Loucy (cell line): ENCODE results near the gene FAM98A.

Experiments used
- H2AFZ ChIP-seq: fragments of 200-600 bp; sonication (generic); 2 replicates; pipeline ENCODE4 v1.6.0; 2016; ENCODE audit warnings: antibody characterized with exemption, mild to moderate bottlenecking, low read length, moderate library complexity
- H3F3A ChIP-seq: fragments of 200-600 bp; 2 replicates; pipeline ENCODE4 v1.6.0; 2016; ENCODE audit warnings: antibody characterized with exemption, low read depth, mild to moderate bottlenecking
- H3K27me3 ChIP-seq: fragments of 200-600 bp; sonication (generic); 2 replicates; pipeline ENCODE4 v1.6.1; 2014; ENCODE audit warnings: low read length, mild to moderate bottlenecking; ENCODE audit not compliant: insufficient read depth, poor library complexity, severe bottlenecking
- H3K36me3 ChIP-seq: fragments of 200-600 bp; sonication (generic); 2 replicates; pipeline ENCODE4 v1.6.1; 2016; ENCODE audit warnings: low read length; ENCODE audit not compliant: insufficient read depth
- H3K4me1 ChIP-seq: fragments of 200-600 bp; sonication (generic); 2 replicates; pipeline ENCODE4 v1.5.1; 2014; ENCODE audit warnings: low read length, mild to moderate bottlenecking; ENCODE audit not compliant: insufficient read depth, poor library complexity, severe bottlenecking
- H3K4me2 ChIP-seq: fragments of 200-600 bp; sonication (generic); 2 replicates; pipeline ENCODE4 v1.6.0; 2014; ENCODE audit warnings: antibody characterized with exemption, low read length, low read depth, mild to moderate bottlenecking; ENCODE audit not compliant: poor library complexity, severe bottlenecking
- H3K4me3 ChIP-seq: fragments of 200-600 bp; sonication (generic); 2 replicates; pipeline ENCODE4 v1.5.1; 2014; ENCODE audit warnings: low read length, mild to moderate bottlenecking, mixed read lengths; ENCODE audit not compliant: poor library complexity, severe bottlenecking
- H3K79me2 ChIP-seq: fragments of 200-600 bp; sonication (generic); 2 replicates; pipeline ENCODE4 v1.6.1; 2014; ENCODE audit warnings: low read length; ENCODE audit not compliant: insufficient read depth
- H3K9ac ChIP-seq: fragments of 200-600 bp; sonication (generic); 2 replicates; pipeline ENCODE4 v1.6.0; 2014; ENCODE audit warnings: mild to moderate bottlenecking, low read depth, low read length, moderate library complexity; ENCODE audit not compliant: poor library complexity, severe bottlenecking
- H3K9me2 ChIP-seq: fragments of 200-600 bp; sonication (generic); replicated peaks from 2 replicates; pipeline ENCODE4 v1.6.1; 2016; ENCODE audit warnings: low read depth, low read length, mixed read lengths
- H3K9me3 ChIP-seq: fragments of 200-600 bp; sonication (generic); 2 replicates; pipeline ENCODE4 v1.6.1; 2014; ENCODE audit warnings: mild to moderate bottlenecking, antibody characterized with exemption, low read length, low read depth; ENCODE audit not compliant: insufficient read depth
- H4K20me1 ChIP-seq: fragments of 200-600 bp; sonication (generic); 2 replicates; pipeline ENCODE4 v1.6.0; 2014; ENCODE audit warnings: antibody characterized with exemption, low read length, mild to moderate bottlenecking; ENCODE audit not compliant: insufficient read depth, poor library complexity, severe bottlenecking
- CTCF ChIP-seq: fragments of 200-600 bp; sonication (generic); conservative IDR thresholded peaks from 2 replicates; pipeline ENCODE4 v1.5.1; 2014; ENCODE audit warnings: mild to moderate bottlenecking, antibody characterized with exemption, low read length
- EZH2phosphoT487 ChIP-seq: fragments of 200-600 bp; IDR thresholded peaks from 2 replicates; pipeline ENCODE4 v1.6.1; 2018; ENCODE audit warnings: antibody characterized with exemption, mild to moderate bottlenecking, moderate library complexity, borderline replicate concordance

FAM98A gene

GRCh38 chr2:33599175-33599942 lies at the start of gene FAM98A:
TSS of gene FAM98A (minus strand) at chr2:33599299. CDS start at chr2:33599221, 78 bp downstream.
- Histone ChIP-seq H3K79me2 (peaks cover 40% of the 10 kb centered on the region), H2AFZ (peak within 1 kb of the TSS; percentile 92)

GRCh38 chr2:33645861-33646260 lies 46.8 kb upstream of the FAM98A start:
- Histone ChIP-seq H3K4me3 (no peak overlapping the region), H3K4me2 (no peak overlapping the region), H3K4me1 (no peaks in the 10 kb centered on the region), H4K20me1 (no peaks in the 10 kb centered on the region), H3F3A (no peaks in the 10 kb centered on the region), H3K36me3 (no peaks in the 10 kb centered on the region), H3K9me2 (no peaks in the 10 kb centered on the region), H2AFZ (no peak overlapping the region), H3K9me3 (0 out of 2 replicates have a peak, but pooled peaks cover 3% of the 10 kb centered on the region), H3K27me3 (no peaks in the 10 kb centered on the region), H3K9ac (no peak overlapping the region), H3K79me2 (no peaks in the 10 kb centered on the region)
- TF ChIP-seq EZH2phosphoT487 (no peak), CTCF (no peak)

More at GRCh38 chr2:33599175-33599942, at the start of gene FAM98A:
- Histone ChIP-seq H3K9ac (peak within 1 kb of the TSS; percentile 66), H3K9me3 (no peaks in the 10 kb centered on the region), H3K4me2 (peak within 1 kb of the TSS; percentile 93), H3F3A (no peaks in the 10 kb centered on the region), H3K36me3 (no peaks in the 10 kb centered on the region), H3K9me2 (no peaks in the 10 kb centered on the region), H3K27me3 (no peaks in the 10 kb centered on the region), H3K4me1 (peaks cover 25% of the 10 kb centered on the region), H3K4me3 (peak within 1 kb of the TSS; percentile 80), H4K20me1 (peaks cover 12% of the 10 kb centered on the region)
- TF ChIP-seq EZH2phosphoT487: no peak
- TF ChIP-seq CTCF: no peak

GRCh38 chr2:33644215-33644614 lies 45.1 kb upstream of the FAM98A start:
- no peak for TF ChIP-seq CTCF
- no peak for TF ChIP-seq EZH2phosphoT487
- Histone ChIP-seq H3K4me2 (no peak overlapping the region), H3F3A (no peaks in the 10 kb centered on the region), H3K36me3 (no peaks in the 10 kb centered on the region), H3K9ac (no peak overlapping the region), H3K79me2 (no peaks in the 10 kb centered on the region), H3K9me3 (0 out of 2 replicates have a peak, but pooled peaks cover 3% of the 10 kb centered on the region), H3K4me3 (no peak overlapping the region), H2AFZ (no peak overlapping the region), H4K20me1 (no peaks in the 10 kb centered on the region), H3K9me2 (no peaks in the 10 kb centered on the region), H3K27me3 (no peaks in the 10 kb centered on the region), H3K4me1 (no peaks in the 10 kb centered on the region)
